DMS79 (cell line): Measurements from ENCODE around the gene MMP21.

Experiments
- DNase-seq: peaks from one replicate; lab custom pipeline; 2025; lab: John Stamatoyannopoulos, UW

The MMP21 gene

DNA sequence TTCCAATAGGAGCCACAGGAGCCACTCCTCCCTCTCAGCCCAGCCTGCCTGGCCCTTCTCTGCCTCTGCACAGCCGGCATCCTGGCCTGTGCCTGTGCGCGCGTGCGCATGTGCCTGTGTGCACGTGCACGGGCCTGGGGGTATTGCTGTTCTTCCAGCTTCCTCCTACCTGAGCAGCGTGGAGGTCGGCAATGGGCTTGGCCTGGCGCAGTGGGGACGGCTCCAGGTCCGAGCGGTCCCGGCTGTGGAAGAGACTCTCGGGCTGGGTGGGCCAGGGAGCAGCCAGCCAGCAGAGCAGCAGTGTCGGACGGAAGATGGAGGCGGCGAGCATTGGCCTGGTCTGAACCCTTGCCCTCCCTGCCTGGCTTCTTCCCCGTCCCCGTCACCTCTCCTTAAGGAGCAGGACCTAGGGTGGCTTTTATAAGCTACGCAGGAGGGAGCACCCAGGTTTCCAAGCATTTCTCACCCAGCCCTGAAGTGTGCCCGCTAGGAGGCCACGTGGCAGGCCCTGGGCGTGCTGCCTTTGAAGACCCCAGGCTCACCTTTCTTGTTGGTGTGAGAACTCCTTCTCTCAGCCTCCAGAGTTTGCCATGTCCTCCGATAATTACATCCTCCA is at the start of gene MMP21:
Gene MMP21 (minus strand): TSS at position 331 of the 616 bp plus-strand sequence. CDS start 0 bp downstream, at position 331.
- no peak for DNase-seq

GRCh38 chr10:125824736-125825135 is 49.1 kb upstream of the MMP21 start:
- DNase-seq = no peak

GRCh38 chr10:125823663-125824251 is 48.1 kb upstream of the MMP21 start:
- no peak for DNase-seq

DNA sequence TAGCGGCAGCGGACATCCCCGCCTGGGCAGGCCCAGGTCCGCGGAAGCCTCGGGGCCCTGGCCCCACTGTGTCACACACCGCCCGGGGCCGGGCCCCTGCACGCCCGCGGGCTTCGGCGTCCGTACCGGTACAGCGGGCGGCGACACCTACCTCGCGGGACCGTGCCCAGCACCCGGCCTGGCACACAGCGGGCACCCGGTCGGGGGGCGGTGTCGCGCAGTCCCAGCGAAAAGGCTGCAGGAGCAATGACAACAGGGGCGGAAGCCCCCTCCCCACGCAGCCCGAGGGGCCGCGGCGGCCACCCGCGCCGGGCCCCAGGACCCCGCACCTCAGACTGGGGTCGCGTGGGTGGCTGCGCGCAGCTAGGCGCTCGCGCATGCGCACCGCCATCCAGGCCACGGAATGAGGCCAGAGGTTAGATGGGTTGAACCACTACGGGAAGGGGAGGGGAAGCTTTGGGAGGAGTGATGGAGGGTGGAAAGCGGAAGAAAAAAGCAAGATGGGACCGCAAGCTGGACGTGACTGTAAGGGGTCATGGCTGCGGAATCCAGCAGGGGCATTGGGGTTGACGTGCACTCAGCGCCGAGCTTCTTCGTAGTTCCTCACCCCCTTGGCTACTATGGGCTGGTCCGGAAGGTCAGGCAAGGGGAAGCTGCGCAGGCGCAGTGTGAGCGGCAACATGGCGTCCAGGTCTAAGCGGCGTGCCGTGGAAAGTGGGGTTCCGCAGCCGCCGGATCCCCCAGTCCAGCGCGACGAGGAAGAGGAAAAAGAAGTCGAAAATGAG is 47.4 kb upstream of the MMP21 start, which contains the start of the genes BCCIP and UROS:
Gene BCCIP (plus strand): TSS at position 669 of the 785 bp plus-strand sequence. CDS start 12 bp downstream, at position 681.
Gene UROS (minus strand): TSS at position 381 of the 785 bp plus-strand sequence. CDS start 6,759 bp downstream, outside the sequence.
- DNase-seq = peak; percentile 45

DNA sequence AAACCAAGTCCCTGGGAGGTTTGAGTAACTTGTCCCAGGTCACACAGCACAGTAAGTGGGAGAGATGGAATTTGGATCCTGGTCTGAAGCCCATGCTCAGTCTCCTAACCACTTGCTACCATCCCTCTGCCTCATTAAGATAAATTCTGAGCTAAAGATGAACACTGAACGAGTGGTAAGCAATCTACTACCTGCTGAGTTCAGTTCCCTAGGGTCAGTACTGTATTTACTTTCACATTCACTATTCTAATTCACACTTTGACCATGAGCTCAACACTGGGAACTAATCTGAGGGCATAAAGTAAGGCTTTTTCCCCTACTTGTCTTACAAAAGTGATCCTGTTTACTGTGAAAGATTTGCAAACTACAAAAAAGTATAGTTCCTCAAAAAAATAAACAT is 45.1 kb upstream of the MMP21 start:
- DNase-seq = no peak

GRCh38 chr10:125817337-125817946 is 41.8 kb upstream of the MMP21 start:
- no peak for DNase-seq

DNA sequence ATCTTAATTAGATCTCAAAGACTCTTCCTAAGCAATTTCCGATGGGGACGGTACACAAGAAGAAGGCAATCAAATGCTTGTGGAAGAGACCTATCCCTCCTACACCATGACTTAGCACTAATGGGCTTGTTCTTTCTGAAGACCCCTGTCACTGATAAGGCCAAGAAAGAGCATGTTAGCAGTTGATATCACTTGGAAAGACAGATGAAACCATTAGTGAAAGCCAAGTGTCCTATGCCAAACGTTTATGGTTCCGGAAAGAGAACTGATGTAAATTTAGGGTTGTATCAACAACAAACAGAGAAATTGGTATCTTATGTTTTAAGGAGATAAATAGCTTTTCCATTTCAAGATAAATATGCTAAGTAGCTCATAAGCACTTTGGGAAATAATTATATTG is 40.9 kb upstream of the MMP21 start:
- no peak for DNase-seq

DNA sequence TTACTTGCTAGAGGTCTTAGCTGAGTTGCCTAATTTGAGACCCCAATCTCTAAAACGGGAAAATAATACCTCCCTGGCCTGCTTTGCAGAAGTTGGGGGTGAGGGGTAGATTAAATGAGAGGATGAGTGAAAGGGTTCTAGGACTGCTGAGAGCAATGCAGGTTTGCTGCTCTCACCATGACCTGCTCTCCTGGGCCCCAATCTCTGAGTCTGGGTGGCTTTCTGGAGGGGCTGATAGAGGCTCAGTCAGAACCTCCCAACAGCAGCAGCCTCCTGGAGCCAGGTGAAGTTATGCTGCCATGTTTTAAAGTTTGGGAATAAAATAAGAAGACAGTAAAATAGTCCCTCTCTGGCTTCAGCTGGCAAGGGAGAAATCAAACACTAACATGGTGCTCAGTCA is 40.1 kb upstream of the MMP21 start:
- no peak for DNase-seq

GRCh38 chr10:125812128-125812750 is 36.6 kb upstream of the MMP21 start:
- DNase-seq = peak; percentile 14

DNA sequence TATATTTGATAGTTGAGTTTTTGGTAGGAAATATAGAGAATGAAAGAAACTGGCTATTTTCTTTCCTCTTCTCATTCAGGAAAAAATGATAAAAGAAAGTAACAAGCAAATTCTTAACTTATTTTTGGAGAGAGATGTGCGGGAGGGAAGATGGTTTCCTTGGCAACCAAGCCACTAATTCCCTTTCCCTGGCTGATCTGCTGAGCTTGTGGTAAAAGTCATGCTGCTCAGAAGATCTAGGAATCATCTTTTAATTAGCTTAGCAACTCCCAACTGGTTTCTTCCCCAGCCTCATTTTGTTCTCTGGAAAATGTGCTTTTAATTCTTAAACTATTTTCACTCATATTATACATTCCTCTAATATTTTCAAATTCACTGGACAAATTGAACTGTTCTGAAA is 35.6 kb upstream of the MMP21 start:
- no peak for DNase-seq

- no peak for DNase-seq
Observed at GRCh38 chr10:125808047-125808446, 32.4 kb upstream of the MMP21 start.

GRCh38 chr10:125802739-125803138 is 27.1 kb upstream of the MMP21 start:
- DNase-seq = no peak

DNA sequence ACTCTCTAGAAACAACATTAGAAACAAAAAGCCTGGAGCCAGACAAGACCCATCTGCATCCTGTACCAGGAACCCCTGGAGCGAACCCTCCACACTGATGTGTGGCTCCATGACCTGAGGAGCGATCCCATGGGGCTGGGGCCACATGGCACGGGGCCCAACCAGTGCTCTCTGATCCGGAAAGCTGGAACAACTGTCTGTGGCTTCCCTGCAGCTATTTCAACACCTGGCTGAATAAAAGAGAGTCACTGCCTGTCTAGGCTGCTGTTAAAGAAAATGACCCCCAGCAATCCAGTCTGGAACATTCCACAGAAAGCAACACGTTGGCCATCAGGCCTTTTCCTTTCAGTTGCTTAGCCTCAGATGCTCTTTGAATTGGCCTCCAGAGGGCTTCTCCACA is 26.5 kb upstream of the MMP21 start:
- peak; percentile 15 for DNase-seq

DNA sequence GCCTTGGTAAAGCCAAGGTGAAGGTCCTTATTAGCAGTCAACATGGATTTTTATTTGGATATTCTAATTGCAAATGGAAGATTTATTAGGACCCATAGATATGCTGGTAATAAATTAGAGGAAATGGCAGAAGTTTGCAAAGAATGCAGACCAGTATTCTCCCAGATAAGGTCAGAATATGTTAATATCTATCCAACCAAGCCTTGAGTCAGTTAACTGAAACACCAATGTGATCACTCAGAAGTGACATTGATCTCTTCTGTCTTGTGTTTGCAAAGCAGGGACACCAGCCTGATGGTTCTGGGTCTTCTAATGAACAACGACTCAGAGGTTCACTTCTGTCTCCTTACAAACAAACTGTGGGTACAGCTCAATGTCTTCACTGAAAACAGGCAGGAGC is 26.0 kb upstream of the MMP21 start:
- no peak for DNase-seq

DNA sequence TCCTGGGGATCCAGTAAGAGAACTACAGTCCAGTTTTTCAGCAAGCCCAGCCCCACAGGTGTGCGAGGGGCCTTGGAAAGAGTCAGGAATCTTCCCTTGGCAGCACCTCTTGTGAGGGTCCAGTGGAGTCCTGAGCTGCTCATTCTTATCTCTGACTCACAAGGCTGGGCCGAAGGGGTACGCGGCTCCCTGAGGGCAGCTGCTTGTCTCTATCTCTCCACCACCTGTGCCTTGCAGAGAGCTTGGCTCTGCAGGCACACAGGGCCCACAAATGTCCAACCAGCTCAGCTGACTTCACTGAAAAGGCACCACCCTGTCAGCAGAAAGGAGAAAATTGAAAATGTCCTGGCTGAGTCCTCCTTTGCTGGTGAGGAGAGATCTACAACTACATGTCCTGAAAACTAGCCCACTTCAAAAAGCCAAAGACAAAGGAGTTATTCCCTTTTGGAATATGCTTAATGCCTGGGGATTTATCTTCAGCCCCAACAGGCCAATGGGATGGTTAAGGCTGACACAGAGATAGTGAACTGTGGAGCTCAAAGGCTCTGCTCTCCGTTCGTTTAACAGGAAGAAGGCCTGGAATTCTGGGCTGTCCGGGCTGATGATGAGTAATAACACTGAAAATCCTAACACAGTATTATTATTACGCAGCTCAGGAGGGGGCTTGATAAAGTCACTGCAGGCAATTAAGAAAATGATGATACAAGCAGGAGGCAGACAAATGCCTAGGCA is 24.0 kb upstream of the MMP21 start:
- no peak for DNase-seq

DNA sequence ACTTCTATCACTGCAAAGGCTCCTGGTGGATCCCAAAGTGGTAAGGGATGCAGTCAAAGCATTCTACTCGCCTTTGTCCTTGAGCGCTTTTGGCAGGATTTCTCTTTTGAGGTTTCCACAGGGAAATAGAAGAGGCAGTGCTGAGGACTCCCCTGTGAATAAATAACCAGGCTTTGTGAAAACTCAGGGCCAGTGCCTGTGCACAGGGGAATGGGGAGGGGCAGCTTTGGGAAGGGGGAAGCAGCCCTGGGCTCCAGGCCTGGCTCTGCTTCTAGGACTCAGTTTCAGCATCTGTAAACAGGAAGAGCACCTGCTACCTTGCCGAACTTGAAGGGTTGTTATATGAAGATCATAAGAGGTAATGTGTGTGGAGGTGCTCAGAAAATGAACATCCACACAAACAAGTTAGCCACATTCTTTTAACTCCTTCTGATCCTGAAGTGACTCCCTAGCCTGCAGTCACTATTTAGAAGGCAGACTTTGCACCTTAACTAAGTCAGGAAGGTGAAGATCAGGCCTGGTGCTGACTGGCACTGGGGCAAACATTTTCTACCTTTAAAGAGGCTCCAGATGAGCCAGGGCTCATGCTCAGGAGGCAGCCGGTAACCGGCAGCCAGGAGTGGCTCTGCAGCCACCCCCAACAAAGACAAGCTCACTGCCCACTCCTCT is 22.5 kb upstream of the MMP21 start:
- DNase-seq = no peak

- DNase-seq = no peak
Observed at GRCh38 chr10:125797424-125797823, 21.8 kb upstream of the MMP21 start.

DNA sequence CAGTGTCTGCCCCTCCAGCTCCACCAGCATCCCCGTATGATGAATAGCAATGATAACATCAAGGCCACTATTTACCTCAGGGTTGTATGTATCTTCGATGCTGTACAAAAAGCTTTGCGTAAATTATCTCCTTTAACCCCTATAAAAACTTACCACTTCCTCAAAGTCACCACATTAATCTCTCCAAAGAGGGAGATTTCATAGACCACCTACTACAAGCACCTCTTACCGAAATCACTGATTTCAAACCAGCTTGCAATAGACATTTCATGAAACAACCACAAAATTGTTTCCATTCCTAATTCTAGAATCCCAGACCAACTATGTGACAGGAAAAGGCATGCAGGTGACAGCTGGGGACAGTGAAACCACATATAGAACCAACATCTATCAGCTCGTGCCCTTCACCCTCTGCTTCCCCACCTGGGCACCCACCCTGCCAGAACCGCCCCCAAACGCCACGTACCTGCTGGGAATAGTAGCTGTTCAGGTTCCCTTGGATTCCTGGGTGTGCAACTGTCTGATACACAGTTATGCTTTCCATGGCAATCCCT is 20.1 kb upstream of the MMP21 start:
- no peak for DNase-seq

DNA sequence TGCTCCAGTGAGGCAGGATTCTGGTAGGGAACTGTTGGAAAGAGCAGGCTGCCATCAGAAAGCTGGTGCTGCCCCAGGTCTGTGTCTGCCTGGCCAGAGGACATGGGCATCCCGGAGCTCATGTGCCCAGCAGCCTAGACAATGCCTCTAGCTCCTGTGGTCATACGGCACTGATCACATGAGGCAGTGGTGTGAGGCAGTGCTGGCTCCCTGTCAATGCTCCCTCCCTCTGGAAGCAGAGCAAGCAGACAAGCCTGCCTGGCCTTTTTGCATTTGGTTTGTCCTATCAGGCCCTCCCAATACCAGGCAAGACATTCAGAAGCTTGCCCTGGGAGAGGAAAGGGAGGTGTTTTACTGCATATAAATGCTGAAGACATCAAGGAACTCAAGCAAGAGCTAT is 19.5 kb upstream of the MMP21 start:
- no peak for DNase-seq
